Mesenchymal stem cell (in vitro differentiated cells and primary cell): Measurements from ENCODE around the gene SIRPG.
A peak's percentile ranks its signal among the peaks of the same experiment; 100 is the strongest.

Source experiments
- DNase-seq: peaks from one replicate; pipeline ENCODE4 v3.0.0-alpha.2; 2013
- H2AFZ ChIP-seq: one replicate; pipeline ENCODE4 v1.6.1; 2013; ENCODE audit warnings: low read depth, mild to moderate bottlenecking, control low read depth, inconsistent platforms, low read length, moderate library complexity
- H2AK5ac ChIP-seq: 2 replicates; pipeline ENCODE4 v1.6.1; 2013; ENCODE audit warnings: low read length, moderate library complexity, mild to moderate bottlenecking, inconsistent platforms; ENCODE audit not compliant: severe bottlenecking
- H2BK120ac ChIP-seq: one replicate; pipeline ENCODE4 v1.6.1; 2013; ENCODE audit warnings: low read depth, mild to moderate bottlenecking, inconsistent platforms, low read length, moderate library complexity
- H2BK12ac ChIP-seq, 2 experiments: one replicate each; pipeline ENCODE4 v1.6.1; 2013; ENCODE audit warnings: inconsistent platforms in 2 of 2, low read length in 2 of 2, mild to moderate bottlenecking in 2 of 2, moderate library complexity in 2 of 2, control low read depth in 1 of 2
- H2BK15ac ChIP-seq: one replicate; pipeline ENCODE4 v1.6.1; 2013; ENCODE audit warnings: mild to moderate bottlenecking, low read depth, inconsistent platforms; ENCODE audit not compliant: poor library complexity, severe bottlenecking
- H2BK5ac ChIP-seq: 2 replicates; pipeline ENCODE4 v1.6.1; 2013; ENCODE audit warnings: low read depth, mild to moderate bottlenecking, low read length, control low read depth, inconsistent platforms; ENCODE audit not compliant: poor library complexity, severe bottlenecking
- H3K14ac ChIP-seq, 2 experiments: one replicate each; pipeline ENCODE4 v1.6.1; 2013; ENCODE audit warnings: inconsistent platforms in 2 of 2, low read length in 2 of 2, control low read depth in 1 of 2, mild to moderate bottlenecking in 1 of 2, moderate library complexity in 1 of 2
- H3K18ac ChIP-seq, 2 experiments: one replicate each; pipeline ENCODE4 v1.6.1; 2013; ENCODE audit warnings: inconsistent platforms in 2 of 2, low read length in 2 of 2, control low read depth in 1 of 2, low read depth in 1 of 2, mild to moderate bottlenecking in 1 of 2
- H3K23ac ChIP-seq, 2 experiments: one replicate each; pipeline ENCODE4 v1.6.1; 2013; ENCODE audit warnings: inconsistent platforms in 2 of 2, low read length in 2 of 2, mild to moderate bottlenecking in 2 of 2, moderate library complexity in 2 of 2, control low read depth in 1 of 2
- H3K27ac ChIP-seq: 2 replicates; pipeline ENCODE4 v1.5.1; 2013; ENCODE audit warnings: mild to moderate bottlenecking, moderate library complexity, low read length, control low read depth, inconsistent platforms; ENCODE audit not compliant: poor library complexity, severe bottlenecking
- H3K27me3 ChIP-seq, 2 experiments: 2 replicates each; pipeline versions ENCODE4 v1.6.1 to v1.7.0; 2013; ENCODE audit warnings: low read length in 2 of 2, mild to moderate bottlenecking in 2 of 2, moderate library complexity in 2 of 2, control low read depth in 1 of 2, inconsistent platforms in 1 of 2; ENCODE audit not compliant: control insufficient read depth in 1 of 2, insufficient read depth in 1 of 2
- H3K36me3 ChIP-seq, 2 experiments: 2 replicates each; pipeline versions ENCODE4 v1.6.1 to v1.7.0; 2013; ENCODE audit warnings: low read length in 2 of 2, control low read depth in 1 of 2, inconsistent platforms in 1 of 2, low read depth in 1 of 2, mild to moderate bottlenecking in 1 of 2; ENCODE audit not compliant: insufficient read depth in 2 of 2, control insufficient read depth in 1 of 2
- H3K4ac ChIP-seq, 2 experiments: one replicate each; pipeline ENCODE4 v1.6.1; 2013; ENCODE audit warnings: inconsistent platforms in 2 of 2, low read length in 2 of 2, mild to moderate bottlenecking in 2 of 2, moderate library complexity in 2 of 2, control low read depth in 1 of 2, low read depth in 1 of 2
- H3K4me1 ChIP-seq: 2 replicates; pipeline ENCODE4 v1.6.1; 2013; ENCODE audit warnings: low read depth, low read length, control low read depth; ENCODE audit not compliant: control insufficient read depth, insufficient read depth
- H3K4me2 ChIP-seq: 2 replicates; pipeline ENCODE4 v1.6.1; 2013; ENCODE audit warnings: low read length, mild to moderate bottlenecking, inconsistent platforms; ENCODE audit not compliant: poor library complexity, severe bottlenecking
- H3K4me3 ChIP-seq, 2 experiments: 2 replicates each; pipeline versions ENCODE4 v1.5.1 to v1.7.0; 2013; ENCODE audit warnings: low read length in 2 of 2, mild to moderate bottlenecking in 2 of 2, control low read depth in 1 of 2, low read depth in 1 of 2; ENCODE audit not compliant: insufficient read depth in 1 of 2
- H3K79me1 ChIP-seq: replicated peaks from 2 replicates; pipeline ENCODE4 v1.6.1; 2013; ENCODE audit warnings: mild to moderate bottlenecking, control low read depth, low read length, inconsistent platforms; ENCODE audit not compliant: poor library complexity, severe bottlenecking
- H3K9ac ChIP-seq: 2 replicates; pipeline ENCODE4 v1.7.0; 2013; ENCODE audit warnings: mild to moderate bottlenecking, low read length, moderate library complexity
- H3K9me3 ChIP-seq: 2 replicates; pipeline ENCODE4 v1.7.0; 2013; ENCODE audit warnings: mild to moderate bottlenecking, low read length; ENCODE audit not compliant: control insufficient read depth
- H4K8ac ChIP-seq: one replicate; pipeline ENCODE4 v1.6.1; 2013; ENCODE audit warnings: inconsistent platforms, mild to moderate bottlenecking, low read length, moderate library complexity
- H4K91ac ChIP-seq: one replicate; pipeline ENCODE4 v1.6.1; 2013; ENCODE audit warnings: mild to moderate bottlenecking, low read length, inconsistent platforms
- WGBS: methylation state at CpG from one replicate; pipeline ENCODE4 v1.1.7; 2013; ENCODE audit warnings: mixed read lengths; 5-methylcytosine and 5-hydroxymethylcytosine counted together

SIRPG gene

DNA sequence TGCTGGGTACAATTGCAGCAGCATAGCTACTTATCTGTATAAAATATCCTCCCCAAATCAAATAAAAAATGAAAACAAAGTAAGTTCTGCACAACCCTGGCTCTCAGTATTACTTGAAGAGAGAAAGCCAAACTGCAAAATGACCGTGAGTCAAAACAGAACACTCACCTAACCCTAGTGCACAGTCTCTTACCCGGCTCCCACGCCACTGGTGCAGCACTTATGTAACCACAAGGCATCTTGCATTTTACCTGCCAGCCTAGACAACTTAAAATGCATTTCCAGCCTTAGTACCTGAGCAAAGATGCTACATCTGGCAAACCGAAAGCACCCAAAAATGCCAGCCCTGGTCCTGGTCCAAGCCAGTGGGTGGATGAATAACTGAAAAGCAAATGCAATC, 25.4 kb downstream of the SIRPG start:
- no peak overlapping the region for H2BK15ac ChIP-seq
- H3K14ac ChIP-seq: no peak overlapping the region
- no peak overlapping the region for H2AK5ac ChIP-seq
- no peaks in the 10 kb centered on the region for H3K36me3 ChIP-seq
- H2AFZ ChIP-seq: no peak overlapping the region
- H3K4me2 ChIP-seq: no peak overlapping the region
- H3K18ac ChIP-seq: no peak overlapping the region
- H4K8ac ChIP-seq: no peak overlapping the region
- H3K9me3 ChIP-seq: no peaks in the 10 kb centered on the region
- WGBS: 69% methylated on average over 4 of the region's 4 CpGs
- H2BK5ac ChIP-seq: no peak overlapping the region
- no peak overlapping the region for H3K9ac ChIP-seq
- peaks cover 0 to 36% of the 10 kb centered on the region in 2 experiments for H3K27me3 ChIP-seq
- H3K27ac ChIP-seq: no peak overlapping the region
- H3K79me1 ChIP-seq: no peaks in the 10 kb centered on the region
- H3K4me3 ChIP-seq: no peak overlapping the region
- H4K91ac ChIP-seq: no peak overlapping the region
- H3K4me1 ChIP-seq: peaks cover 12% of the 10 kb centered on the region
- H3K4ac ChIP-seq: no peak overlapping the region
- H2BK12ac ChIP-seq: no peak overlapping the region
- DNase-seq: no peak
- H2BK120ac ChIP-seq: no peak overlapping the region
- H3K23ac ChIP-seq: no peak overlapping the region

DNA sequence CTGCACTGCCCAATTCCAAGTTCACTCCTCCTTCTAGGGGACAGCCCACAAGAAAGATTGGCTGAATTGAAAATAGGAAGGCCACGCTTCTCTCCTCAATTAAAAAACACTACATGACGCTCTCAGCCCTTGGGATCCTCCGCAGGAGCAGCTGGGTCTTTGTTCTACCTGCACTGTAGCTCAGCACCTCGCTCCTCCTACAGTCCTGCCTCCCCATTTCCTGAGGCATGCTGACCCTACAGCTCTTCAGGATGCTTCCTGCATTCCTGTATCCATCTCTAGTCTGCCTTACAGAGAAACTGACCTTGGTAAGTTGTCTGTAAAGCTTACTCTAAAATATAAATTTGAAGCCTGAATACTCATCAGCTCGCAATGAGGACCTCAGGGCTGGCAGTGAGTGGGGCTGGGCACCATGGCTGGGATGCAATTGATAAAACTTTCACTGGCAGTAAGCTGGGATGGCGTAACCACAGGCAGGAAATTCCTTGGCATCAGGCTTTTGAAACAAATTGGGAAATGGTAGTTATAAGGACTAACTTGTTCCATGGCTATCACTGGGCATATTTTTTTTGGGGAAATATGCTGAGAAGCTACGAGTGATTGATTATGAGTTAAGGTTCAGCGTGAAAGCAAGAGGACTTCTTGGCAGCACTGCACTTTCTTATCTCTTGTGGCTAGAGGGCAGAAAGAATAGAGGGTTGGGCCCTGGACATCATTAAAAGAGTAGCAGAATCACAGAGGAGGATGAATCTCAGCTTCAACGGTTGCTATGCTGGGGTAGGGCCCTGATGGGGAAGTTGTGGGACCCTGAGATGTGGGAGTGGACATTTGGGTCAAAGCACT, 26.0 kb downstream of the SIRPG start:
- Histone ChIP-seq H2AFZ (no peak overlapping the region), H4K91ac (no peak overlapping the region), H3K4ac (no peak overlapping the region), H3K4me2 (no peak overlapping the region), H3K36me3 (no peaks in the 10 kb centered on the region), H2BK15ac (no peak overlapping the region), H3K79me1 (no peaks in the 10 kb centered on the region), H3K27me3 (peaks cover 0 to 35% of the 10 kb centered on the region in 2 experiments), H3K4me3 (no peak overlapping the region), H3K9me3 (no peaks in the 10 kb centered on the region), H4K8ac (no peak overlapping the region), H3K4me1 (peaks cover 9% of the 10 kb centered on the region), H2BK12ac (no peak overlapping the region), H3K18ac (no peak overlapping the region), H2AK5ac (peak overlapping the region; percentile 24), H3K14ac (no peak overlapping the region), H2BK120ac (no peak overlapping the region), H3K27ac (no peak overlapping the region), H3K9ac (no peak overlapping the region), H2BK5ac (no peak overlapping the region), H3K23ac (no peak overlapping the region)
- DNase-seq: no peak
- WGBS: 52% methylated on average over 9 of the region's 9 CpGs

DNA sequence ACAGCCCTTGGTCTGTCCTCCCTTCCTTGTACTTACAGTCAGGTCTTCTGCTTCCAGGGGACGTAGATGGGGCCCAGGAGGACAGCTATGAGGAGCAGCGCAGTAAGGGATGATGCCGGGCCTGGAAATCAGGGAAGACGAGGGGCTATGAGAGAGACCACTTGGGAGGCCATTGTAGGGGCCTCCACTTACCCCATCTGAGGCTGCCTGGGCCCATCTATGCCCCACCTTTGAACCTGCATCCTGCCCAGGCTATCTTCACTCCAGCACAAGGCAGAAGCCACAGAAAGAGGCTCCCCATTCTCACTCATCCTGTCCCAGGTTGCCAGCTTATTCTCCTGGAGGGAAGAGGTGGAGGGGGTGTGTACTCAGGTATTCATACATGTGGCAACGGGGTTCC, 27.4 kb downstream of the SIRPG start:
- no peak overlapping the region for H2AFZ ChIP-seq
- H3K9ac ChIP-seq: no peak overlapping the region
- DNase-seq: no peak
- H3K14ac ChIP-seq: no peak overlapping the region
- no peak overlapping the region for H4K91ac ChIP-seq
- no peak overlapping the region for H3K27ac ChIP-seq
- no peak overlapping the region for H4K8ac ChIP-seq
- no peak overlapping the region for H3K18ac ChIP-seq
- H3K4ac ChIP-seq: no peak overlapping the region
- no peak overlapping the region for H2BK15ac ChIP-seq
- H3K9me3 ChIP-seq: no peaks in the 10 kb centered on the region
- no peak overlapping the region for H2AK5ac ChIP-seq
- peaks cover 0 to 41% of the 10 kb centered on the region in 2 experiments for H3K27me3 ChIP-seq
- no peak overlapping the region for H3K23ac ChIP-seq
- no peak overlapping the region for H2BK12ac ChIP-seq
- no peak overlapping the region for H2BK120ac ChIP-seq
- H3K4me2 ChIP-seq: no peak overlapping the region
- peaks cover 2% of the 10 kb centered on the region for H3K4me1 ChIP-seq
- no peak overlapping the region for H2BK5ac ChIP-seq
- WGBS: 57% methylated on average over 5 of the region's 5 CpGs
- H3K4me3 ChIP-seq: no peak overlapping the region
- H3K79me1 ChIP-seq: no peaks in the 10 kb centered on the region
- no peaks in the 10 kb centered on the region for H3K36me3 ChIP-seq

DNA sequence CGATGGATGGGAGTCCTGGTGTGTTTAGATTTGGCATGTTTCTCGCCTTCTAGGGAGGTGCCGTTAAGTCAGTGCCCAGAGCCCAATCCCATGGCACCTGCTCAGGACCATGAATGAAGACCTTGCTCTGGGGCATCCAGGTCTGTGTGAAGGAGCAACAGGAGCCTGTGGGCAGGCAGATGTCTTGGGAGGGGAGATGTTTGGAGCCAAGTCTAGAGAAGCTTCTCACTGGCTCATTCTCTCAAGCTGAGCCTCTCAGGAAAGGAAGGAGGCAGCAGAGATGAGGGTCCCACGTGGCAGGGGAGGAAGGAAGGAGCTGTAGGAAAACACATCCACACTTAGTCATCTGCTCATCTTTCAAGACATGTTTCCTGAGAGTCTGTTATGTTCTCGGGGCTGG, 28.3 kb downstream of the SIRPG start:
- Histone ChIP-seq H3K9me3 (no peaks in the 10 kb centered on the region), H4K8ac (no peak overlapping the region), H3K18ac (no peak overlapping the region), H3K27me3 (peaks cover 0 to 41% of the 10 kb centered on the region in 2 experiments), H3K4me3 (no peak overlapping the region), H2AFZ (no peak overlapping the region), H3K79me1 (no peaks in the 10 kb centered on the region), H3K4ac (no peak overlapping the region), H3K36me3 (no peaks in the 10 kb centered on the region), H2BK120ac (no peak overlapping the region), H2BK5ac (no peak overlapping the region), H3K4me2 (no peak overlapping the region), H2BK12ac (no peak overlapping the region), H3K23ac (no peak overlapping the region), H3K27ac (no peak overlapping the region), H2BK15ac (no peak overlapping the region), H3K14ac (no peak overlapping the region), H3K4me1 (peaks cover 2% of the 10 kb centered on the region), H4K91ac (no peak overlapping the region), H2AK5ac (no peak overlapping the region), H3K9ac (no peak overlapping the region)
- 81% methylated on average over 4 of the region's 5 CpGs for WGBS
- DNase-seq: no peak
